KG1 (cell line): ENCODE data around the gene CTNND2.

ENCODE experiments used
- DNase-seq: peaks from one replicate; lab custom pipeline; 2025; lab: John Stamatoyannopoulos, UW

The CTNND2 gene

DNA sequence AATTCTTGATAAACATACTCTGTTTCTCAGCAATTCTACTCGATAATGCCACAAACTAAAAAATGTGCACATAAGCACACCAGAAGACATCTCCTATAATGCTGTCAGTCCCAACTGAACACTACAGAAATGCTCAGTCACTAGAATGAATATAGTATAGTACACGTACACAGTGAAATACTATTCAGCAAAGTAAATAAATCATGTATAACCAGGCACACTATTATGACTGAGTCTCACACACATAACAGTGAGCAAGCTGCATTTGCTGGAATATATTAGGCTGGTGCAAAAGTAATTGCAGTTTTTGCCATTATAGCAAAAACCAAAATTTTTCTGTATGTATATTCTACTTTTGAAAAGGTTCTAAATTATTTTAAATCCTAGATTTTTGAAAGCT is 310.2 kb downstream of the CTNND2 start:
- no peak for DNase-seq

DNA sequence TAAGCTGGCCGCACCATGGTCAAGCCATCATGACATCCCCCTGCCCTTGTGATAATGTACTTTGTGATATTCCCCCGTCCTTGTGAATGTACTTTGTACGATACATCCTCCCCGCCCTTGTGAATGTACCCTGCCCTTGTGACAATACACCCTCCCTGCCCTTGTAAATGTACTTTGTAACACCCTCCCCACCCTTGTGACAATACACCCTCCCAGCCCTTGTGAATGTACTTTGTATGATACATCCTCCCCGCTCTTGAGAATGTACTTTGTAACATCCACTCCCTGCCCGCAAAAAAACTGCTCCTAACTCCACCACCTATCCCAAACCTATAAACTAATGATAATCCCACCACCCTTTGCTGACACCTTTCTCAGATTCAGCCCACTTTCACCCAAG is 313.8 kb downstream of the CTNND2 start:
- DNase-seq: no peak

DNA sequence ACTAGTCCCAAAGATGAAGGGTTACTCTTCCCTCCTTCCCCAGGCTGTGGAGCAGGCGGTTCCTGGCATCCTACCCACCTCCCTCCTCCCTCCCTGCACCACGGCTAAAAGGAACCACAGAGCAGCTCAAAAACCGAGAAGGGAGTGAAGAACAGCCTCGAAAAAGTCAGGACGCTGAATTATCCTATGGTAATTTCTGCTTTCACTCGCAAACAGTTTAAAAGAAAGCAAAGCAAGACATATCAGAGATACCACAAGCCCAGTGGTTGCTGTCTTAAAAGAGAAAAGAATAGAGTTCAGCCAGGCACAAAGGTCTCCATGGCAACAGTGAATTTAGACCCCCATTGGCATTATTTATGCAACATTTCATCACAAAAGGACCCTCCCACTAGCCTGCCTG is 315.4 kb downstream of the CTNND2 start:
- no peak for DNase-seq

DNA sequence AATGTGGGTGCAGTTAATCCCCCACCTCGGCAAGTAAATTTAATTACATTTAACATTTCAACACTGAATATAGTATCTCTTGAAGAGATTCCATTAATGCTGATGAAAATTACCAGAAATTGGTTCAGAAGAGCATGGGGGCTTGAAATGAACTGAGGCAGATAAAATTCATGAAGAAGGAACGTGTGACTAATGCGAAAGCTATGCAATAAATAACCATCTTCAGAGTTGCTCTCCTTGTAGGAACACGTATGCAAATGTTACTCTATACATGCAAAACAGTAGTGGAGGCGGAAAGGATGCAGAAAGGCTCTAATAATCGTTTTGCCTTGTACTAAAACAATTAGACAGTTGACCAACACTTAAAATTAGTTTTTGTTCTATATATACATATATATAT is 320.2 kb downstream of the CTNND2 start:
- DNase-seq: no peak

DNA sequence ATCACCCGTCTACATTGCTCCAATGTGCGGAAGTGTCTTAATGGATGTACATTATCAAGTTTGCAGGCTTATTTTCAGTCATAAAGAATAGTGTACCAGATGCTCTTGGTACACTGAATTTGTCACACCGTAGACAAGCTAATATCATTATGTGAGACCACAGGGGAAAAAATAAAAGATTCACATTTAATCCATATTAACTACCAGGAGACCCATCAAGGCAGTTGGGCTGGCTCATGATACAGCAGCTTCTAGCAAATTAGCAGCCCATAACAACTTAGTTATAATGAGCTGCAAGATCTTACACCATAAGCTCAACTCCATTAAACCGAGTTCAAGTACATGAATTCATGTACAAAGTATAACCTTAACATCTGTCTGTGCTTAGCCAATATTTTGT is 324.9 kb downstream of the CTNND2 start:
- DNase-seq: no peak

DNA sequence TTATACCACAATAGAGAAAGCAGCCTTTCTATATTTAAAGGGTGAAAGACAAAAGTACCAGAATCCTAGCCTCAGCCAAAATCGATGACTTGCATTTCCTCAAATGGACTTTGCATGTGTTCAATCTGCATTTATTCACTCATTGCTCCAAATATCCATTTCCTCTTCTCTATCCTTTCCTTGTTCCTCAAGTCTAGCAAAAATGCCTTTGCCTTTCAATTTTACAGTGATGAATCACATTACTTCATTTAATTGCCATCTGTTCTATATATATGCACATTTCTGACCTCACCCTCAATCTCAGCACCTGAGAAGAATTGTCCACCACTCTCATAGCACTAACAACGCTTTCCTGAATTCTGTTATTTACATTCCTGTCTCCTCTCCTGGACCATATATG is 329.5 kb downstream of the CTNND2 start:
- no peak for DNase-seq

DNA sequence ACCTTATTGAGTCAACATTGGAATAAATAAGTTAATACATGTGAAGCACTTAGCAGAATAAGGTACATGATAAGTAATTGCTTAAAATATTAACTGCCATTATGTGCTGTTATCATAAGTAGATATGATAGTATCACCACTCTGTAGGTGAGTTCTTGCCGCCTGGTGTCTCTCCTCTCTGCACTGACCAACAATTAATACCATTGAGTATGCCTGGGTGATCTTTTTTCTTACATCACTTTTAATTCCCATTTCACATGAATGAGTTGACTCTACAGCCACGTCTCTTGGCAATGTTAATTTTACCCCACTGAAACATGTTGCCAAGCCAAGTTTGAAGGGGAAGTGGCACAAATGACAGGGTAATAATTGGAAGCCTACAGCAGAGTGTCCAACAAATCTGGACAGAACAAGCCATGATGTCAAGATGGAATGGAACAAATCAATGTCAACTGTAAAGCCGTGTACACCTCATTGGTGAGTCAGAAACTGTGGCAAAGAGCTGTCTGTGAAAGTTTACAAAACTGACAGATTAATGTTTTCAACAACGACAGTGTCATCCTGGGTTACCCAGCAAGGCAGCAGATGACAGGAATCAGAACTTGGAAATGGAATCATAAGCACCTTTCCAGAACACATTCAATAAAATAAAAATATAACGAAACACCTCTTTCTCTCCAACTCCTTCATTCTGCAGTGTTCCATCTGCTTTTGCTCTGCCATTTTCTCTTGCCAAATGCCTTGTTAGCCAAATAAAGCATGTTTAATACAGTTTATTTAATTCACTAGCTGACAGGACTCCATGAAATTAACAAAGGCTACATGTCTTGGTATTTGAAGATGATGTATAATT is 330.9 kb downstream of the CTNND2 start:
- DNase-seq: no peak

DNA sequence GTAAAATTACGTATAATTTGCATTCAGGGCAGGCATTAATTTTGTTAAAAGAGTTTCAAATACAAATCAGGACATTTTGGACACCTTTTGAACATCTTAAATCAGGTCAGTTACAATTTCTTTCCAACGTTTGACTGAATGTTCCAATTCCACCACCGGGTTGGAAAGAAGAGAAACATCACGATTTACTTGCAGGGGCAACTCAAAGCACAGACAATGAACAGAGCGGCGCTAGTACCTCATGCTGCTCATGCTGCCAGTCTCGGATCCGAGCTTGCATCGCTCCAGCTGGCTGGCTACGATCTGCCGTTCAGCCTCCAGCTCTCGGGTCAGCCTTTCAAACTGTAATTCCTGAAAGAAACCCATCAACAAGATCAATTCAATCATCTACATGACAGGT is 339.5 kb downstream of the CTNND2 start:
- DNase-seq: no peak

DNA sequence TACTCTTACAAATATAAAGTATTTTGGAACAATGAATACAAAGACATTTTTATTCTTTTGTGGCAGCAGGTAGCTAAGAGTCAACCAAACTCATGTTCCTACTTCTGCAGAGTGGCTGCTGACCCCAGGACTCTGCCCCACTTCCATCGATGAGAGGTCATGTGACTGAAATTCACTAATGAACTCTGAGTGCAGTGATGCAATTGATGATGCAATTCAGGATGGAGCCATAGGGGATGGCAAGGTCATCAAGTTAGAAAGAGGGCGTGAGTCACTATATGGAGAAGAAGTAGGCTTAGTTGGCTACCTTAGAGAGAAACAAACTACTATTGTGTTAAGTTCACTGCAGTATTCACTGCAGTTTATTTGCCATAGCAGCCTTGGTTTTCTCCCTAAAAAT is 340.4 kb downstream of the CTNND2 start:
- DNase-seq: no peak

DNA sequence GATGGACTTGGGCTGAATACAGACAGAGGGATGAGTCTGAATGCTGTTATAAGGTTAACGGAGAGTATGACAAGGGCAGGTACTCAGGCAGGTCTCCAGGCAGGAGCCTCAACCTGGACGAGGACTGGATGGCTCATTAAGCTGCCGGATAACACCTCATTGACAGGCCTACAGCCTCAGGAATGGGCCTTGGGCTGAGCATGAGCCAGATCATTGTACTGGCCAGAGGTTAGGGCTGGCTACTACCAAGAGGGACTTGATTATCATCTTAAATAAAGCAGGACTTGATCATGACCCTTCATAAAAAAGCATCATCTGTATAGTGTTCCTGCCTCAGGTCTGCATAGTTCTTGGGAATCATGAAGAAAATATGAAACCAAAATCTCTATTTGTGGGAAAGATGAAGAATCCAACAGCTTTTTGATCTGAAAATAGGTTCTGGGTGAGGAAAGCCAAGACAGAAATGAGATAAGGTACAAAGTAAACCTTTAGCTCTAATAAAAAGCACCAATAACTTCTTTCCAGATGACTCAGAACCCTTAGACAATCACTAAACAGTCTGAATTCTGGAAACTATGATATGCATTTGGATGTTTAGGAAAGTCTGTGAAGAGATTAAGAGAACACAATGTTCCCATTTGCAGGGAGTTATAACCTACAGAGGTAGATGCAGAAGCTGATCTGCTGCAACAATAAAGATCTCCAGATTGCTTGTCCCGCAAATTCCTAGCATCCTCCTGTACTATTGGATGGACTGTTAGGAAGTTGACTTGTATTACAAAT is 343.1 kb downstream of the CTNND2 start:
- DNase-seq: no peak

DNA sequence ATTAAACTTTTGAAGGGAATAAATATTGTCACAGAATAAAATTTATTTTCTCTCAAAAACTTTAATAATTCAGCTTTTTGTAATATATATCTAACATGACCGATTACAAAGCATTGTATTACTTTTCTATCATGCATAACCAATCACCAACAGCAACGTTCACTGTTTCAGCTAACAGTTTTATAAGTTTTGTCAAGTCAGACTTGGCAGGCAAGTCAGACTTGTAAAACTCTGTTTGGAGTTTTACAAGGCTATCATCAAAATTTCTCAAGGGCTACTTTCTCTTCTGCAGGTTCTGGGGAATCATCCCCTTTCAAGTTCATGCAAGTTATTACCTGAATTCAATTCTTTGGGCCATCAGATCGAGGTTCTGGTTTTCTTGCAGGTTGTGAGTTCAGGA is 347.2 kb downstream of the CTNND2 start:
- DNase-seq: no peak

DNA sequence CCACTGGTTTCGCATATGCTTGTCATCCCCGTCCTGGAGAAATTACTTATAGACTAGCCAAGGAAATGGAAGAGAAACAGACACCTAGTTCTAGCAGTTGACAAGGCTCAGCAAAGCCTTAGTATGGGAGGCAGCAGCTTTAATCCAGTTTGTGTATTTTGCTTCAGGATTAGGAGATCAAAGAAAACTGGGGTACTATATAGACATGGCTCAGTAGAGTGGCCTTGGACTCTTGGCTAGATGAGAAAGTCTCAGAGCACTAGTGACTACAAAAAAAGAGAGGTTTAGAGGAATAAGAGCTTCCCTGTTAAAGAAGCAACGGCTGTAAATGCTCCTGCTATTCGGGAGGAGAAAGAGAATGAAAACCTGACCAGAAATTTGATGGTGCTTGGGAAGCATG is 349.1 kb downstream of the CTNND2 start:
- no peak for DNase-seq

DNA sequence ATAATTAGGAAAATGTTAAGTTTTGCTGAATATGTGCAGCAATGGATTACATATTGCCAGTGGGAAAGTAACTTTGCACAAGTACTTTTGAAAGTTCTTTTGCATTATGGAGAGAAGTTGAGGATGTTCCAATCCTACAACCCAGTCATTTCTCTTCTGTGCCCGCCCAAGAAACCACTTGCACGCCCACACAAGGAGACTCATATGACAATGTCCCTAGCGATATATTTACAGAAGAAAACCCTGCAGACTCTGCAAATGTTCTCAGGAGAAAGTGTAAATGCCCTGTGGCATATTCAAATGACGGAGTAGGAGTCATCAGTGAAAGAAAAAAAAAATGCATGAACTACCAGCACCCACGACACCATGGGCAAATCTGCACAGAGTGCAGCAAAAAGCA is 356.5 kb downstream of the CTNND2 start:
- DNase-seq: no peak

DNA sequence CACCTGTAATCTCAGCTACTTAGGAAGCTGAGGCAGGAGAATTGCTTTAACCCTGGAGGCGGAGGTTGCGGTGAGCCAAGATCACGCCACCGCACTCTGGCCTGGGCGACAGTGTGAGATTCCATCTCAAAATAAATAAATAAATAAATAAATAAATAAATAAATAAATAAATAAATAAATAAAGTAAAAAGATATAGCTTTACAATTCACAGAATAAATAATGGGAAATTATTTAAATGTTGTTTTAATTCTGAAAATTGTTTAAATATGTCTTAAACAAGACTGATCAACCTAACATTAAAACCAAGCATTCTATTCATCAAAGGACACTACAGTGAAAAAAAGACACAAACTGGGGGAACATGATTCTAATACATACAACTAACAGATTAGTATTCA is 357.1 kb downstream of the CTNND2 start:
- no peak for DNase-seq

DNA sequence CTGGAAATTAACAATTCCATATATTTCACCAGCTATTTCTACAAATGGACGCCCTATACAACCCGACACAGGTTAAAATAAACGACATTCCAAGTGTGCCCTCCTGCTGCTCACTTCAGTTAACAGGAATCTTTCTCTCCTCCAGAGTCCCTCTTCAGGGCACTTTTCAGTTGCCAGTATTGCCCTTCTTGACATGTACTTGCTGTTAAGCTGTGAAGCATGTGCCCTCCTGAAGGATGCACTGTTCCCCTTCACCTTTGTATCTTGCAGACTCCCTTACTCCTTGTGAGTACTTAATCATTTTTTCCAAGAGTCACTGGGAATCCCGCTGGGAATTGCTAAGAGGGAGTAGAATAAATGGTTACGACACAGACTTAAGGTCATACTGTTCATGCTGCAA is 364.1 kb downstream of the CTNND2 start:
- no peak for DNase-seq

DNA sequence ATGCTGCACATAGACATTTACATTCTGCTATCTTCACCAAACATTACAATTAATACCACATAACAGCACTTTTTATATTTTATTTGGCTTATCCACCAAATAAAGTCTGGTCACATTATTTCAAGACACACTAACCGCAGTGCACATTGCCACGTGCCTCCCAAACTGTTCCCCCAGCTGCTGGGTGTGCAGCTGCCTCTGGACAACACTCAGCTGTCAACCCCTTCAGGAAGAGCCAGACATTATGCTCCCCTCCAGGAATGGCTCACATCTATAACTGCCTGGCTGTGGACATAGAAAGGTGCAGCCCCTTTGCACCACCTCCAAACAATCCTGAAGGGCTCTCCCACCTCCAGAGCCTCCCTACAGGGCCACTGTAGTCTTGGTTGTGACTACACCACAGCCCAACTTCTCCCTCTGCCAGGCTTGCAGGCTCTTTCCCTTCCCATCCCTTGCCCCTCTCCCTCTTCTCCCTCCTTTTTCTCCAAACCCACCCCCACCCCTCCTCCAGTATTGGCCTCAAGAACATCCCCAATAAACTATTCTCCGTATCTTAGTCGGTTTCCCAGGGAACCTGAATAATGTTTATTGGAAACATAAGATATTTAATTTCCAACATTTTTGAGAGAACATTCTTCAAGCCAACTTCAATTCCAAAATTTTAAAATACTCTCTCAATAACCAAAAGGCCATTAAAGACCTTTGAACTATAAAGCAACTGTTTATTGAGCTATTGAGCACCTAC is 372.3 kb downstream of the CTNND2 start:
- no peak for DNase-seq

DNA sequence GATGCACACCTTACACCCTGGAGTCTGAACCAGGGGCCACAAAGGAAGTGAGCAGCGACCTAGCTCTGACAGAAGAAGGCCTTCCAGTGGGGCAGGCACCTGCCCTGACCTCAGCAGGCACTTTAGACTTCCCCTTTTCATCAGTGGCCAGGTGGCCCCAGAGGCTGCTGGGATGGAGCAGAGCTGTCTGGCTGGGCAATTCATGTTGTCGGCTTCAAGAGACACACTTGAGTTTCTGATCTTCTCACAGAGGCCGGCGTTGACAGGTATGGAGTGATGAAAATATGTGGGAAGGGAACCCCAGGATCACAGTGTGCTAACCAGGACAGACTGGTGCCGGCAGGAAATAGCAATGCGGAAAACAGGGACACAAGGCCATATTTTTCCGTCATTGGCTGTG is 375.5 kb downstream of the CTNND2 start:
- no peak for DNase-seq

DNA sequence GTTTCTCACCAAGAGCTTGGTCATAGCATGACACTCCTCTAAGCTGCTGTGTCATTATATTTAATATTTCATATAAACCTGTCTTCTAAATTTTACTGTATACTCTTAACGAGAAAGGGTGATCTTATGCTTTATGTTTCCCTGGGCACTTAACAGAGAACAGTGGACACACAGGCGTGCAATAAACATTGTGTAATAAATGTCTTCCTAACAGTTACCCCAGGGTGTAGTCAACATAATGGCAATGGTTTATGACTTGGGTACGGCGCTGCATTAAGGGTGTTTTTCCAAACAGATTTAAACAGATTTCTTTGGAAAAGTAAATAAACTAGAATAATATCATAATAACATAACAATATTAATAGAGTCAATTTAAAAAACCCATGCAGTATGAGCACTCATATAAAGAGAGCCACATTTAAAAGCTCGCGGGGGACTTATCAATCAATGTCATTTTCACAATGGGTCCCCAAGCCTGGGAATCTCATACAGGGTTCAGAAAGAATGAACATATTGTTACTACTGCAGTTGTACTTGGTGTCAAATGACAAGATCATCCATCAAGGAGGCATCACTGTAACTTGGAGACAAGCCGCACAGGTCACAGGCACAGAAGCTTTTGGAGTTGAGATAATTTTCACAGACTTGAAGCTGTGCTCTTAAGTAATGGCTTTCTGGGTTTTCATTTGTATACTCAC is 376.4 kb downstream of the CTNND2 start:
- no peak for DNase-seq

DNA sequence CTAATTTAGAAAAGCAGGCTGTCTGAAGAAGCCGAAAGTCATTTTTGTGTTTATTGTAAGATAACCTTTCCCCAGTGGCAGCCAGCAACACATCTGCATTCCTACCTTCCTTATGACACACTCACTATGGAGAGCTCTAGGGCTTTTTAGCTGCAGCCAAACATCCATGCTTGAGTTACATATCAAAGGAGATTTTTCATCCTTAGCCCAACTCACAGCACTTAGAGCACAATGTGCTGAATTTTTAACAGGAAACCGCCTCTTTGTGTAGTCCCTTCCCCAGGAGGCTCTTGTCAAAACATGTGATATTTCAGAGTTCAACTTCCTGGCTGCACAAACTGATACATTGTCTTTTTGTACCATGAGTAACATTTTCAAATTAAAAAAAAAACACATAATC is 379.2 kb downstream of the CTNND2 start:
- DNase-seq: no peak

DNA sequence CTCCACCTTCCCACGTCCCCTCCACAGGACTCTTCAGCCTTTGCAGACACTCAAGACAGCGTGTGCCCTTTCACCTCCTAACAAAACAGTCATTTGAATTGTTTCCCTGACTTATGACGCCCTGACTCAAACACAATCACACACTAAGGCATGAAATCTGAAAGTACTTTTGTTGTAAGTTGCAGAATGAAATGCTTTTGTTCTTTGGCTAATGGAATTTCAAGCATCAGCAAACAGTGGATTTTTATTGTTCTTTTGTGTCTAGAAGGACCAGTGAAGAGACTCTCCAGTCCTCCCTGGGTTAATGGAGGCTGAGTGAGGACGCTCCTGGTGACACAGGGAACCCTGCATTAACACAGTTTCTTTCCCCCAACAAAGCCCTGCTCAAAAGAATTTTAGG is 380.1 kb downstream of the CTNND2 start:
- DNase-seq: no peak

DNA sequence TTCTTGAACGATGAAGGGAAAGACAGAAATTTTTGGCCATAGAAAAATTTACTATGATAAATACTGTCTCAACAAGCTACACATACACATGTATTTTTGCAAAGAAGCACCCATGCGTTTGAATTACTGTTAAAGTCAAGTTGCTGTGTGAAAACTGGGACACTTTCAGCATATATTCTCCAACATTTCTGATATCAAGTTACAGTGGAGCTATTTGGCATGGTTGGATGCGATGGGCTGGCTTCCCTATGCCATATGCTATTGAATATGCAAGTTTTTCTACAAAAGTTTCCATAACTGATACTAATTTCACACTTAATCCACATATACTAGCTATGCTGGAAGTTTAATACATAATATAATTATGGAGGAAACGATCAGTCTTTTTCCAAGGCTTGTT is 381.4 kb downstream of the CTNND2 start:
- DNase-seq: no peak

DNA sequence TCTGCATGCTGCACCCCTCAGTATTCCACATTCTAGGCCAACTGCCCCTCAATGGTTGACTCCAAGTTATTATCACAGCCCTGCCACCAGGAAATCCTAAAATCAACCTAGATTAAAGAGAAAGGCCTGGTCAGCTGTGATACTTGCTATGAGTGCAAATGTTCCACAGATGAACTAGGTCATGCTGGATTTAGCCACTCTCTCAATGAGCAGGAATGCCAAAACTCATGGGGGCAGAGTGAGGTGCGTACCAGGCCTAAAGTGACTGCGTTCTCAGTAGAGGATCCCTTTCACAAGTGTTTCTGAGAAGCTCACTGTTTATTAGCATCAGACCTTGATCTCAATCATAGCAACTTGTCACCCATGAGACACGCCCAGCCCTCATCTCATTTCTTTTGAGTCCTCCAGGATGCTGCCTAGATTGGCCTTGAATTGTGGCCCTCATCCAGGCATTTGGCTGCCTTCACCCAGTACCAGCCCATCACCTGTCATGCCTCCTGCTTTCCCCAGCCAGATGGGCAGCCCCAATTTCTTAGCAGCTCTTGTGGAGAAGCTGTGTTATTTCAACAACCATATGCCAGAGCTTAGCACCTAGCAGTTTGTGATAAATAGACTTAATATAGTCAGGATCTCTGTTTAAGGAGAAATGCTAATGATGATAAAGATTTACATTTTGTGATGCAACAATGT is 383.9 kb downstream of the CTNND2 start:
- no peak for DNase-seq
